GM12892 (cell line): Measurements from ENCODE around the gene GAL3ST1. TPM values are rescaled to one million over a fixed set of nuclear protein-coding genes. Genes with fewer than 3 reads are reported as not detected.
A peak's percentile ranks its signal among the peaks of the same experiment; 100 is the strongest.
"Not testable (repeated sequence)": the region's sequence is repeated elsewhere in the genome, so short reads cannot be mapped to it uniquely, and the experiment has no call there.

Source experiments
- DNase-seq: peaks from one replicate; pipeline ENCODE4 v3.0.0; 2011; ENCODE audit not compliant: insufficient read length
- FAIRE-seq: peaks from 2 replicates; lab custom pipeline; 2011; peaks lifted over from hg19 to GRCh38; lab: Jason Lieb, UNC
- POLR2A ChIP-seq: IDR thresholded peaks from 2 replicates; pipeline ENCODE4 v1.6.1; 2011; ENCODE audit warnings: low read depth, low read length, control low read depth
- POLR2AphosphoS5 ChIP-seq: IDR thresholded peaks from 2 replicates; pipeline ENCODE4 v1.6.1; 2011; ENCODE audit warnings: low read depth, low read length, control low read depth
- TAF1 ChIP-seq: IDR thresholded peaks from 2 replicates; pipeline ENCODE4 v1.6.1; 2011; ENCODE audit warnings: low read depth, mild to moderate bottlenecking, control low read depth, low read length, borderline replicate concordance
- polyA plus RNA-seq: library from polyadenylated mRNA; unstranded; fragments of >200 nt; gene quantifications from one replicate; pipeline ENCODE4 v1.2.1, GENCODE V29; 2012; ENCODE audit warnings: missing spikeins, inconsistent platforms; ENCODE audit not compliant: missing spikeins

Gene GAL3ST1, protein sequence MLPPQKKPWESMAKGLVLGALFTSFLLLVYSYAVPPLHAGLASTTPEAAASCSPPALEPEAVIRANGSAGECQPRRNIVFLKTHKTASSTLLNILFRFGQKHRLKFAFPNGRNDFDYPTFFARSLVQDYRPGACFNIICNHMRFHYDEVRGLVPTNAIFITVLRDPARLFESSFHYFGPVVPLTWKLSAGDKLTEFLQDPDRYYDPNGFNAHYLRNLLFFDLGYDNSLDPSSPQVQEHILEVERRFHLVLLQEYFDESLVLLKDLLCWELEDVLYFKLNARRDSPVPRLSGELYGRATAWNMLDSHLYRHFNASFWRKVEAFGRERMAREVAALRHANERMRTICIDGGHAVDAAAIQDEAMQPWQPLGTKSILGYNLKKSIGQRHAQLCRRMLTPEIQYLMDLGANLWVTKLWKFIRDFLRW
- polyA plus RNA-seq, result not detected

DNA sequence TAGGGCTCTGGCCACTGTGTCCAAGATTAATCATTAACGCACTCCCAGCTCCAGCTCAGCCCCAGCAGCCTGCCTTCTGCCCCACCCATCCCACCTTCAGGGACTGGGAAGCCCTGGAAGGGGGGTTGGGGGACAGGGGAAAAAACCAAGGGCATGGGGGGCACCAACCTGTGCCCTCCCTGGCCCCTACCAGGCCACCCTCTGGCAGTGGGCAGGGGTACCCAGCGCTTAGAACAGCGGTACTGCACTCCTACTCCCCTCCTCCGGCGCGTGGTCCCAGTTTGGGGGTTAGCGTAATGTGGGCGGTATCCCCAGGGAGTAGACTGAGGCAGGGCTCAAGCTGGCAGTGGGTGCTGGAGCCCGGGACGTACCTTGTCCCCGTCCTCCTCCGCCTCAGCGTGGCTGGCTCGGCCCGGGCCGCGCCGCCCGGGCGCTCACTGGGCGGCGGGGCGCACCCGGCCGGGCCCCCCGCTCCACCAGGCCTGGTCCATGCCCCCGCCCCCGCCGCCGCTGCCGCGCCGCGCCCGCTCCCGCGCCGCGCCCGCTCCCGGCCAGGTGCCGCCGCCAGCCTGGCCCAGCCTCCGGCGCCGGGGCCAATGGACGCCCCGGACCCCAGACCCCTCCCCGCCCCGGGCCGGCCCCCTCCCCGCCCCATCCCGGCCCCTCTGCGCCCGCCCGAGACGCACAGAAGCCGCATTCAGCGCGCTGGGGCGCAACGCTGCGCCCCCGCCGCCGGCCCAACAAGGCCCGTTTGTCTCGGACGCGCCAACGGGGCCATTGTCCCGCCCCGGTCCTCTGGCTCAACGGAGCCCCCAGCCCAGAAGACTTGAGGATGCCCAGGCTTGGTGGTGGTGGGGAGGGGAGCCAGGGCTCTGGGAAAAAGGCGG is at the start of gene GAL3ST1:
TSS of gene GAL3ST1 (minus strand) at position 571 of the 887 bp plus-strand sequence. CDS start 17,273 bp downstream, outside the sequence.
- no peak for FAIRE-seq
- DNase-seq, result no peak
- TF ChIP-seq POLR2A, result no peak
- no peak for TF ChIP-seq POLR2AphosphoS5
- TF ChIP-seq TAF1, result no peak

DNA sequence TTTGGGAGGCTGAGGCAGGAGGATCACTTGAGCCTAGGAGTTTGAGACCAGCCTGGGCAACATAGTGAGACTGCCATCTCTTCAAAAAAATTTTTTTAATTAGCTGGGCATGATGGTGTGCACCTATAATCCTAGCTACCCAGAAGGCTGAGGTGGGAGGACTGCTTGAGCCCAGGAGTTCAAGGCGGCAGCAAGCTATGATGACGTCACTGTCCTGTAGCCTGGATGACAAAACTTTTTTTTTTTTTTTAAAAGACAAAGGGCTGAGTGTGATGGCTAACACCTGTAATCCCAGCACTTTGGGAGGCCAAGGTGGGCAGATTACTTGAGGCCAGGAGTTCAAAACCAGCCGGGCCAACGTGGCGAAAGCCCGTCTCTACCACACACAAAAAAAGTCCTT is 45.4 kb upstream of the GAL3ST1 start:
- not testable (repeated sequence) for FAIRE-seq, DNase-seq

DNA sequence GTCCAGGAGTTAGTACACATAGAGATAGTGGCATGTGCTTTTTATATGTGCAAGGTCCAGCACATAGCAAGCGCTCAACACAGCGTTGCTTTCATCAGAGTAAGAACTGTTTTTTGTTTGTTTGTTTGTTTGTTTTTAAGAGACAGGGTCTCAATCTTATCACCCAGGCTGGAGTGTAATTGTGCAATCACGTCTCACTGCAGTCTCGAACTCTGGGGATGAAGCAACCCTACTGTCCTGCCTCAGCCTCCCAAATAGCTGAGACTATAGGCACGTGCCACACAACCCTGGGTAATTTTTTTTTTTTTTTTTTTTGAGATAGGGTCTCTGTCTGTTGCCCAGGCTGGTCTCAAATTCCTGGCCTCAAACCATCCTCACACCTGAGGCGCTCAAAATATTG is 43.4 kb upstream of the GAL3ST1 start:
- FAIRE-seq, result no peak
- DNase-seq, result no peak
- TF ChIP-seq POLR2A (no peak), TAF1 (no peak), POLR2AphosphoS5 (no peak)

DNA sequence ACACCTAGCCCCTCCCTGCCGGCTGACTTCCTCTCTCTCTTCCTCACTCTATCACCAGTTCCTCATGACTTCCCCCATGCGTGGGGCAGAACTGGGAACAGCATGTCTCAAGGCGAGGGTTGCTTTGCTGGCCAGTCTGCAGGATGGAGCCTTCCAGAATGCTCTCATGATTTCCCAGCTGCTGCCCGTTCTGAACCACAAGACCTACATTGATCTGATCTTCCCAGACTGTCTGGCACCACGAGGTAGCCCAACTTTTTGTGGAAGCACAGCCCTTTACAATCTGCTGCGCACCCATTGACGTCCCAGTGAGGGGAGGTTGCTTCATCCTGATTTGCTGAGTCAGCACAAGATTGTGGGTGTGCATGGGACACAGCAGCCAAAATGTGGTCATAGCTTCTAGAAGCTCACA is 41.1 kb upstream of the GAL3ST1 start:
- FAIRE-seq, result no peak
- TF ChIP-seq POLR2AphosphoS5, result no peak
- no peak for TF ChIP-seq POLR2A
- TF ChIP-seq TAF1, result no peak
- no peak for DNase-seq

DNA sequence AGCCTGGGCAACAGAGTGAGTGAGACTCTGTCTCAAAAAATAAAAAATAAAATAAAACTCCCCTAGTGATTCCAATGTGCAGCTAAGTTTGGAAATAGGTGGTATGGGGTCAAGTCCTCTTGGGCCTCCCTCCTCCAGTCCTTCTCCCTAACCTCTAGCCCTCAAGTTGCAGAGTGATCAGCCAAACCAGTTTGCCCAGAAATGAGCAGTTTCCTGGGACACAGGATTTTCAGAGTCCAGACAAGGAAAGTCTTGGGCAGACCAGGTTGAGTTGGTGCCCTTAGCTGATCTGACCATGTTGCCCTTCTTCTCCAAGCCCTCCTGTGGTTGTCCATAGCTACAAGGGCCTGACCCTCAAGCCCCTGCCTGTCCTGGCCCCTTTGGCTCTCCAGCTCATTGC is 40.4 kb upstream of the GAL3ST1 start:
- TF ChIP-seq TAF1, result no peak
- TF ChIP-seq POLR2AphosphoS5, result no peak
- TF ChIP-seq POLR2A, result no peak
- DNase-seq (no peak), FAIRE-seq (no peak)

DNA sequence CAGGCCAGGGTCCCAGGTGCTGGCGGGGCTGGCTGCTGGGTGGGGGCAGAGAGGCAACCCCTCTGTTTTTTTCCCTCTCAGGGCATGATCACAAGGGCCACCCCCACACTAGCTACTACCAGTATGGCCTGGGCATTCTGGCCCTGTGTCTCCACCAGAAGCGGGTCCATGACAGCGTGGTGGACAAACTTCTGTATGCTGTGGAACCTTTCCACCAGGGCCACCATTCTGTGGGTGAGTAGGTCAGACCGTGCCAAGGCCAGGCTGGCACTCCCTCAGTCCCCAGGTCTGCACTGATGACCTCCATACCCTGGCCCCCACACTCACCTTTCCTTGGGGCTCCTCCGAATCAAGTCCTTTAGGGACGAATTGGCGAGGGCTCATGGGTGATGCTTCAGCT is 39.8 kb upstream of the GAL3ST1 start:
- no peak for DNase-seq
- no peak for FAIRE-seq
- no peak for TF ChIP-seq TAF1
- no peak for TF ChIP-seq POLR2AphosphoS5
- no peak for TF ChIP-seq POLR2A

DNA sequence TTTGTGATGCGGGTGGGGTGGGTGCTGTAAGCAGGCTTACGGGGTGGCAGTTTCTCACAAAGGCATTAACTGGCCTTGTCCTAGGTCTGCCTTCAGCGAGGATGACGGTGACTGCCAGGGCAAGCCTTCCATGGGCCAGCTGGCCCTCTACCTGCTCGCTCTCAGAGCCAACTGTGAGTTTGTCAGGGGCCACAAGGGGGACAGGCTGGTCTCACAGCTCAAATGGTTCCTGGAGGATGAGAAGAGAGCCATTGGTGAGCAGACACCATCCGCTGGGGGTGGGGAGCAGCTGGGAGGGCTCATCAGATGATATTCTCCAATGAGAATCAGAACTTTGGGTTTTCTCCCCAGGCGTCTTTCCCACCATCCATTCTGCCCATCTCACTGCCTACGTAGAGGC is 38.3 kb upstream of the GAL3ST1 start:
- TF ChIP-seq POLR2AphosphoS5, result no peak
- no peak for TF ChIP-seq TAF1
- TF ChIP-seq POLR2A, result no peak
- FAIRE-seq (no peak), DNase-seq (no peak)

DNA sequence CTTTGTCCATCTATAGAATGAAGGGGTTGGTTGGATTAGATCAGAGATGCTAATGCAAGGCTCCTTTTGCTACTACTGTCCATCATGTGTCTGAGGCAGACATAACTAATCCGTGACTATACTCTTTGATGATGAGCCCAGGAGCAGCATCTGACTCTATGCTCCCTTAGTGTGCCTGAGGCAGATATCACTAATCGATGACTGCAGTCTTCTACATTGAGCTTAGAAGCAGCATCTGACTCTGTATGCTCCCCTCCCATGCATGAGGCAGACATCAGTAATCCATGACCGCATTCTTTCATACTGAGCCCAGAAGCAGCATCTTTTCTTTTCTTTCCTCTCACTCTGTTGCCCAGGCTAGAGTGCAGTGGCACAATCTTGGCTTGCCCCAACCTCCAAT is 36.7 kb upstream of the GAL3ST1 start:
- no peak for FAIRE-seq
- no peak for DNase-seq
- TF ChIP-seq POLR2A (no peak), TAF1 (no peak), POLR2AphosphoS5 (no peak)

DNA sequence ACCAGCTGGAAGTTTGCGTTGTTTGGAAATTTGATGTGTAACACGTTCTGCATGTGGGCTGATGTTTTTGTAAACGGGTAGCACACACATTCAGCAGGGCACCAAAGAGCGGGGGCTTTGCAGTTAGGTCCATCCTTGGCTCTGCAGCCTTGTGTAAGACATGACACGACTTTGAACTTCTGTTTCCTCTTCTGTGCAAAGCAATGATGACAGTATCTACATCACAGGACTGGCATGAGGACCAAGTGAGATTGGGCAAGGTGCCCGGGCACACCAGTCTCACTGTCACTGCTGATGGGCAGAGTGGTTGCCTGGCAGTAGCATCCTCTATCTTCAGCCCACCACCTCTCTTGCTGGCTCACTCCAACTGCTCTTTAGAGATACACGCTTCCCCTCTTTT is 35.8 kb upstream of the GAL3ST1 start:
- no peak for TF ChIP-seq TAF1
- no peak for TF ChIP-seq POLR2AphosphoS5
- DNase-seq (no peak), FAIRE-seq (no peak)

DNA sequence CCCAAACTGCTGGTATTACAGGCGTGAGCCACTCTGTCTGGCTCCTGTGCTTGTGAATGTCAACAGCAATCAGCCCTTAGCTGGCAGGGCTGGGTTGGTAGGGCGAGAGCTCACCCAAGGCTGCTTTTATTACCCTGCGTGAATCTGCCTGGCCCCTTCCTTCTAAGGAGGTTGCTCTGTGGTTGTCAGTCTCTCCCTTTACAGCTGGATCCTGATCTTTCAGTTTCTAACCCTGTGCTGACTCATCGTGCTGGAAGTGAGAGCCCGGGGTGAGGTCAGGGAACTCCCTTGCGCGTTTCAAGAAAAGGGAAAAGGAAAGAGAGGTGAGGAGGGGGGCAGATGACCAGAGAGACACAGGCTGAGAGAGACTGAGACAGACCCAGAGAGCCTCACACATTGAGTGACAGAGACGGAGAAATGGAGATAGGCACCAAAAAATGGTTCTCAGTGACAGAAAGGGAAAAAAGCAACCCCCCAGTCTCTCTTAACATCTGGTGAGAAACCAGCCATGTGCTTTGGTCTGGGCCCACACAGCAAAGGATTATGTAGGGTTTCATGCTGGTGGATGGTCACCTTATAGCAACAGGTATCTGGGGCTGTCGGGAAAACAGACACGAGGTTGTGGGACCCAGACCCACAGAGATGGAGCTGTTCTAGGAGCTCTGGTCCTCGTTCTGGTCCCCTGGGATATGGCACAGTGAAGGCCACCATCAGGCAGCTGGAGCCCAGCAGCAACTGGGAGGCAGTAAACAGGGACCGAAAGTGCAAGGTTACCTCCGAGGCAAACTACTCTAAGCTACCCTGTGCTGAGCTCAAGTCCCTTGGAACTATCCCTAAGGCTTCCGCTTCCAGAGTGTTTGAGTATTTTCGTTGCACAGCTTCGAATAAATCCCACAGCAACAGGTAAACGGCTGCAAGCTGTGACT is 35.1 kb upstream of the GAL3ST1 start:
- FAIRE-seq, result peak; percentile 94
- TF ChIP-seq TAF1, result no peak
- no peak for TF ChIP-seq POLR2AphosphoS5
- no peak for TF ChIP-seq POLR2A
- DNase-seq, result peak; percentile 55

DNA sequence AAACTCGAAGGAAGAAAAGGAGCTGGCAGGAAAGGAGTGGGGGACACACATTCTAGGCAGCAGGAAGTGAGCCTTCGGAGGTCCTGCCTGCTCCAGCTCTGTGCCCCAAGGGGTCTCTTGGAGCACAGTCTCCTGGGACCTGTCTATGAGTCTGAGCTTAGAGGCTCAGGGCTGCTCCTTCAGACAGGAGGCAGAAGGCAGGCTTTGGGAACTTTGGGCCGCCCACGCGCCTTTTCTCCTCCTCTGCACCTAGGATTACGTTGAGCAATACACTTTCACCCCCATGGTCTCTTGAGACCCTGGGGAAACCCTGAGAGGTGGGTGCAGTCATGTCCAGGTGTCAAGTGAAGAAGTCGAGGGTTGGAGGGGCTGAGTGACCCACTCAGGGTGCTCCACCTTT is 33.5 kb upstream of the GAL3ST1 start:
- DNase-seq, result no peak
- TF ChIP-seq POLR2A (no peak), TAF1 (no peak)
- peak; percentile 79 for FAIRE-seq
